Pons (tissue), 1 donor: Measurements from ENCODE around the gene CUL1.
A peak's percentile ranks its signal among the peaks of the same experiment; 100 is the strongest.

Source experiments
- DNase-seq: peaks from one replicate; pipeline ENCODE4 v3.0.0-alpha.2; 2016; ENCODE audit warnings: low spot score

Gene CUL1

DNA sequence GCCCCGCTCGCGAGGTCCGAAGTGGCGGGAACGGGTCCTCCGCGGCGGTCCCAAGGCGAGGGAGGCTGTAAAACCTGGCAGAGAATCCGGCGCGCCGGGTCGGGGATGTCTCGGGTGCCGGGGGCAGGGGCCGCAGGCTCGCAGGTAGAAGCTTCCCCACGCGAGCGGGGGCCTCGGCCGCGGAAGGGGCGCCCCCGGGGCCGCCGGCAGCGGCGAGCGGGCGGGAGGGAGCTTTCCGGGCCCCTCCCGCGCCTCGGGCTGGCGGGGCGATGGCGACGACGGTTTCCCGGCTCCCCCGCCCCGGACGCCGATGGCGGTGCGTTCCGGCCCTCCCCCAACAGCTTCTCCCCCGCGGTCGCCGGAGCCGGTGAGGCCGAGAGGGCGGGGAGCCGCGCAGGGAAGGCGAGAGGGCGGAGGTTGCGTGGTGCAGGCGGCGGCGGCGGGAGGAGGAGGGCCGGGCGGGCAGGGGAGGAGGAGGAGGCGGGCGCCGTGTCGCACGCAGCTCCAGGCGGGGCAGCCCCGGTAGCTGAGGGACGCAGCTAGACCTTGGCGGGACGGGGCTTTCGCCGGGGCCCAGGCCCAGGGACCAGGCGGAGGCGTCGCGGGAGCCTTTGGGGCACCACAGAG, at the start of gene CUL1:
CUL1 (plus strand) TSS at position 507 of the 627 bp plus-strand sequence. CDS start 31,220 bp downstream, outside the sequence.
- DNase-seq: peak; percentile 19

DNA sequence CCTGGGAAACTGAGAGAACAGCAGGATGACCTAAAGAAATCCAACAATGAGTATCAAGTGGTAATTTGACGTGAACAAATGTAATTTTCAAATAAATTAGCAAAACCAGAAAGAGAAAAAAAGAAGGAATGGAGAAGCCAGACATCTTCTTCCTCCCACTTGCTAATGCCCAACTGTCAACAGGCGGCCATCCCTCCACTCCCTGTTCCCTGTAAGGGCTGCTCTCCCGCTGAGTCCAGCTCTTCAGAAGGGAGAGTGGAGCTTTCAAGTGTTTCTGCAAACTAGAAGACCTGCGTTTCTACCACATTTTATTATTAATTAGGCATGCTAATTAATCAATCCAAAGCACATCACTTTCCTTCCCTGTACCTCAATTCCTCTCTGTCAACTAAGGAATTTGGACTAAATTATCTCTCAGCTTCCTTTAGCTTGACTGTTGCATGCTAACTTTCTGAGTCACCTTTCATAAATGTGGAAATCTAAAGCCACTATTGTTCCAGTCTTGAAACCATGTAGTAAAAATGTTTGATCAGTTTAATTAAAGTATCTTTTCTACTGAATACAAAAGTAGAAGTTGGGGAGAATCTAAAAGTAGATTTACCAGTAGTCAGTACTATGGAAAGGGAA, 48.4 kb upstream of the CUL1 start:
- DNase-seq: no peak

DNA sequence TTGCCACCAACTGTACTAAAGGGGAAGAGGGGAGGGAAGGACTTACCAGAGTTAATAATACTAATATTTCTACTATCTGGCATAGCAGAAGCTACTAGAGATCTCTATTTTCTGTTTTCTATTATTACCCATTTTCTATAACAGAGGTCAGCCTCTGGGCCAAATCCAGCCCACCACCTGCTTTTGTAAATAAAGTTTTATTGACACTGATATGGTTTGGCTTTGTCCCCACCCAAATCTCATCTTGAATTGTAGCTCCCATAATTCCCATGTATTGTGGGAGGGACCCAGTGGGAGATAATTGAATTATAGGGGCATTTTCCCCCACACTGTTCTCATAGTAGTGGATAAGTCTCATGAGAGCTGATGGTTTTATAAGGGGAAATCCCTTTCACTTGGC, 45.9 kb upstream of the CUL1 start:
- DNase-seq: no peak

DNA sequence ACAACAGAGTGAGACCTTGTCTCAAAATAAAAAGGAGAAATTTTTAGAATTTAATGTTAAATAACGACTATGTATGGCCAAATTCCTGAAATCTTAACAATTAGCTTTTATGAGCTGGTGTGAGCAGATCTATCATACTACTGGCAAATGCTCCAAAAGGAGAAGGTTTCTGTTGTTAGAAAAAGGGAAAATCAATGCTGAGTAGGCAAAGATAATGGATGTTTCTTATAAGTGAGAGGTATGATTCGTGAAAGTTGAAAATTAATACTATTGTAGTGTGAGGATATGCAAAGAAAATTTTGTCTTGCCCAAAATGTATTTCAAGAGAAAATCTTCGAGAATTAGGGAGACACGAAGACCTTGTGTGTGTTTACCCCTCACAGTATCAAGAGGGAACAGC, 40.8 kb upstream of the CUL1 start:
- DNase-seq: no peak

DNA sequence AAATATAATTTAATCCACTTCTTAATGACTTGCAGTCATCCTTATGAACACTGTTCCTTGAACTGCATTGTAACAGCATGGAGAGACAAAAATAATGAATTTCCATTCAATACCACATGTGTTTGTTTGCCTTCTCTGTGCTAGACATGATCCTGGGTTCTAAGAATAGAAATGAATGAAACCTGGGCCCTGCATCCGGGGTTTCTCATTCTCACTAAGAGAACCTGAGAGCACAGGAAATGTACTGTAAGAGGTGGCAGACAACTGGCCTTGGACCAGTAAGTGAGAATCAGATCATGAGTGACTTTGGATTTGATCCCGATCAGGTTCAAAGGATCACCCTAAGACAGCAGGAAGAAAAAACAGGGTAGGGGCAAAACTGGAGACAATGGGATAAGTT, 37.2 kb upstream of the CUL1 start:
- no peak for DNase-seq

DNA sequence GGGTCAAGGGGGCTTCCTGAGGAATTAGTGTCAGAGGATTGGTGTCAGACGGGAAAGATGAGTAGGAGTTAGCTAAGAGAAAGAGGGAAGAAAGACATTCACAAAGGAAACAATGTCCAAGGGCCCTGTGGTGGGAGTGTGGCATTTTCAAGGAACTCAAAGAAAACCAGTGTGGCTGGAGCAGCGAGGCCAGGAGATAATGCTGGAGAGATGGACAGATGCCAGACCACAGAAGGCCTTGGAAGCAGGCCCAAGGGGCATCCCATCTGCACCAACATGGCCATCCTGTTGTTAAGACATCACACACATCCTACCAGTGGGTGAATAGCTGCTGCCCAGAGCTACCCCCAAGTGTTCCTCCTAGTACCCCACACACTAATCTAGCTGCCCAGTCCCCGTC, 36.1 kb upstream of the CUL1 start:
- no peak for DNase-seq

DNA sequence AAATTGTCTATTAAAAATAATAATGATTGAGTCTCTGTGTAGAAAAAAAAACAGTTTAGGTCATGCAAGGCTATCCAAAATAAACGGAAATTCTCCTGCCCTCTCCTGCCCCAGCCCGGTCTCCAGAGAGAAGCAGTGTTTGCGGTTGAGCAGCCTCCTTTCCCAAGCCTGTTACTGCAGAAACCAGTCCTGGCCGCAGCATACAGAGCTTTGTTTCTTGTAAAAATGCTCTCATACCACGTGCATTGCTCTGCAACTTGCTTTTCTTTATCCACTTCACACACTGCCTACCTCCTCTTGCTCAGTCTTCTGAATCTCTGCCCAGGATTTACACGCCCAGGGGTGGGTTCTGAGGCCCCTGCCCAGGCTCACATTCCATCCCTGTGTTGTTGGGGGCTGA, 34.4 kb upstream of the CUL1 start:
- DNase-seq: peak; percentile 15

DNA sequence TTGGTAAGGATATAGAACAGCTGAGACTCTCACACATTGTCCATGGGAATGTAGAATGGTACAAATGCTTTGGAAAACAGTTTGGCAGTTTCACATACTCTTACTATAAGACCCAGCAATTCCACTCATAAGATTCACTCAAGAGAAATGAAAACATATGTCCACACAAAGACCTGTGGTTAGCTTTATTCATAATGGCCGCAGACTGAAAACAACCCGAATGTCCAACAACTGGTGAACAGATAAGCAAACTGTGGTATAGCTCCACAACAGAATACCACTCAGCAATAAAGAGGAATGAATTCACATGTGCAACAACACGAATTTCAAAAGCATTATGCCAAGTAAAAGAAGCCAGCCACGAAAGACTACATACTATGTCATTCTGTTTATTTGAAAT, 33.5 kb upstream of the CUL1 start:
- DNase-seq: no peak

DNA sequence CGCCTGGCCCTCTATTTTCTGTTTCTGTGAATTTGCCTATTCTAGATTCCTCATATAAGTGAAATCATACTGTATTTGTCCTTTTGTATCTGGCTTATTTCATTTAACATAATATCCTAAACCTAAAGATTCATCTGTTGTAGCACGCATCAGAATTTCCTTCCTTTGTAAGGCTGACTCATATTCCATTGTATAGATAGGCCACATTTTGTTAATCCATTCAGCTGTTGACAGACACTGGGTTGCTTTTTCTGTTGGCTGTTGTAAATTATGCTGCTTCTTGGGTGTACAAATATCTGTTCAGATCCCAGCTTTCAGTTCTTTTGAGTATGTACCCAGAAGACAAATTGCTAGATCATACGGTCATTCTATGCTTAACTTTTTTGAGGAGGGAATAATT, 28.8 kb upstream of the CUL1 start:
- no peak for DNase-seq

DNA sequence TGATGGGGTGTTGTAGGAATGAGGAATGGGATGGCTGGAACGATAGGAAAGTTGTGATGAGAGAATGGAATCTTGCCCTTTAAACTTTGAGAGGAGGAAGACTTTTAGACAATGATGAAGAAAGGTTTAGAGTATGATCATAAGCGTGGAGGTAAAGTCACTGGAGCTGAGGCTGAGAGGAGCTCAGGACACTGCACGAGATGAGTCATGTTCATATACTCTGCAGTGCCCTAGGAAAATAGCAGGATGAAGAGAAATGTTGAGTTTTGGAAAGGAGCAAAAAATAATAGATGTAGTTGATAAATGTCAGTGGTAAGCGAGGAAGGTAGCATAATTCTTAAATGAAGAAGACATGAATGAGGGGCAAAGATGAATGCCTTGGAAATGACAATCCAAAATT, 28.3 kb upstream of the CUL1 start:
- DNase-seq: no peak

DNA sequence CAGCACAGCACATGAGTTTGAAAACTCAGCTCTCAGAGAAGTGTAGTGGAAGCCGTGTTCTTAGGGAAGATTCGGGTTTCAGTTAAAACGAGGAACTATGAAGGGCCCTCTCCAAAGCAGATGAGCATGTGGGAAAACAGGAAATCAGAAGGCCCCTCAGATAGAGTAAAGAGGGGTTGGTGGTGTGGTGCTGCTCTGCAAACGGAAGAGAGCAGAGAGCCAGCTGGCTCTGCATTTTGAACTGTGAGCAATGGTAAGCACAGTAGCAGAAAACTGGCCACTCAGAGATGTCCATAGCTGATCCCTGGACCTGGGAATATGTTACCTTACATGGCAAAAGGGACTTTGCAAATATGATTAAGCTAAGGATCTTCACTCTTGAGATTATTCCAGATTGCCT, 27.9 kb upstream of the CUL1 start:
- DNase-seq: peak; percentile 19

DNA sequence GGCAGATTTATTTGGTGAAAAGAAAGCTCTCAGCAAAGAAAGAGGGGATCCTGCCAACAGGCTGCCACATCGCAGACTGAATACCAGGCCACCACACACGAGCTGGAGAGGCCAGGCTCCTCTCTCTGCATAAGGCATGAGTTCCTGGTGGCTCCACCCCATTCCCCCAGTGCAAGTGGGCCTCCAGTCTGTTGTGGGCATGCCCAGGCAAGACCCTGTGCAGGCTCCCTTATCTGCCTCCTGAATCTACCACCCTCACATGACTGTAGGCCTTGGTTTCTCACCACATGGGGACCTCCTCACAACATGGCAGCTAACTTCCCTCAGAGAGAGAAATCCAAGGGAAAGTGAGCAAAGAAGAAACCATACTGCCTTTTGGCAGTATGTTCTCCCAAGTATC, 26.7 kb upstream of the CUL1 start:
- no peak for DNase-seq

DNA sequence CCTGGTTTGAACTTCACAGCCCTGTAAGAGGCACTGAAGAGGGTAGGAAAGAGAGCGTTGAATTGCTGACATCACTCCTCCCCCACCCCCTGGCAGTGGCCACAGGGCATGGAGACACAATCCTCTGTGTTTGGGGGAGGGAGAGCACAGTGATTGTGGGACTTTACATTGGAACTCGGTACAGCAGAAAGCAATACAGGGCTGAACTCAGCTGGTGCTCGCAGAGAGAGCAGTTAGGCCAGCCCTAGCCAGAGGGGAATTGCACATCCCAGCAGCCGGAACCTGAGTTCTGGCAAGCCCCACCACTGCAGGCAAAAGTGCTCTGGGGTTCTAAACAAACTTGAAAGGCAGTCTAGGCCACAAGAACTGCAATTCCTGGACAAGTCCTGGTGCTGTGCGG, 24.0 kb upstream of the CUL1 start:
- DNase-seq: no peak

DNA sequence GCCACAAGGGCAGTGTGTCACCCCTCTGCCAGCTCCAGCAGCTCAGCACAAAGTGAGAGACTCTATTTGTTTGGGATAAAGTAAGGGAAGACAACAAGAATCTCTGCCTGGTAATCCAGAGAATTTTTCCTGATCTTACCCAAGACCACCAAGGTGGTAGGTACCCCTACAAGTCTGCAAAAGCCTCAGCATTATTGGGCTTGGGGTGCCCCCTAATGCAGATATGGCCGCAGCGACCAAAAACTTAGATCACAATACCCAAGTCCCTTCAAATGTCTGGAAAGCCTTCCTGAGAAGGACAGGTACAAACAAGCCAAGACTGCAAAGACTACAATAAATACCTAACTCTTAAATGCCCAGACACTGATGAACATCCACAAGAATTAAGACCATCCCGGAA, 22.4 kb upstream of the CUL1 start:
- no peak for DNase-seq

DNA sequence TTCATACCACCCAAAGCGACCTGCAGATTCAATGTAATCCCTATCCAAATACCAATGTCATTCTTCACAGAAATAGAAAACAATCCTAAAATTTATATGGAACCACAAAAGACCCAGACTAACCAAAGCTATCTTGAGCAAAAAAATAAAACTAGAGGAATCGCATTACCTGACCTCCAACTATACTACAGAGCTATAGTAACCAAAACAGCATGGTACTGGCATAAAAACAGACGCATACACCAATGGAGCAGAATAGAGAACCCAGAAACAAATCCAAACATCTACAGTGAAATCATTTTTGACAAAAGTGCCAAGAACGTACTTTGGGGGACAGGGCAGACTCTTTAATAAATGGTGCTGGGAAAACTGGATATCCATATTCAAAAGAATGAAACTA, 16.9 kb upstream of the CUL1 start:
- DNase-seq: no peak

DNA sequence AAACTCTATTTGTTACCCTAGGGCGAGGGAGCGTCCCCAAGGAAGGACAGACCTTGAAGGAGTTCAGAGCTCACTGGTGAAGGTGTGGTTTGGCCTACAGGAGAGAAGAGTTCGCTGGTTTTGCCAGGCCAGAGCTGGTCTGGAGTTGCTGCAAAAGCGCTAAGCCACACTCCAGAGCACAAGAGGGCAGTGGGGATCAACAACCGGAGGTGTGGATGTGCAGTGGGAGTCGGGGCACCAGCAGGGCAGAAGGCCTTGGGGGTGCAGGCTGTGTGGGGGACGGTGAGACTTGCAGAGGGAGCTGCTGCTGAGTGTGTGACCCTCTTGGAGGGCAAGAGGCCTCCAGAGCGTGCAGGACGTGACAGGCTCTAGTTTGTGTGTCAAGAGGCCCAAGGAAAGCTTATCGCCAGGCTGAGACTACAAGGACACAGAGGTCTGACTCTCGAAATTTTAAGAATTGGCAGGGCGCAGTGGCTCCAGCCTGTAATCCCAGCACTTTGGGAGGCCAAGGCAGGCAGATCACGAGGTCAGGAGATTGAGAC, 14.3 kb upstream of the CUL1 start:
- no peak for DNase-seq

DNA sequence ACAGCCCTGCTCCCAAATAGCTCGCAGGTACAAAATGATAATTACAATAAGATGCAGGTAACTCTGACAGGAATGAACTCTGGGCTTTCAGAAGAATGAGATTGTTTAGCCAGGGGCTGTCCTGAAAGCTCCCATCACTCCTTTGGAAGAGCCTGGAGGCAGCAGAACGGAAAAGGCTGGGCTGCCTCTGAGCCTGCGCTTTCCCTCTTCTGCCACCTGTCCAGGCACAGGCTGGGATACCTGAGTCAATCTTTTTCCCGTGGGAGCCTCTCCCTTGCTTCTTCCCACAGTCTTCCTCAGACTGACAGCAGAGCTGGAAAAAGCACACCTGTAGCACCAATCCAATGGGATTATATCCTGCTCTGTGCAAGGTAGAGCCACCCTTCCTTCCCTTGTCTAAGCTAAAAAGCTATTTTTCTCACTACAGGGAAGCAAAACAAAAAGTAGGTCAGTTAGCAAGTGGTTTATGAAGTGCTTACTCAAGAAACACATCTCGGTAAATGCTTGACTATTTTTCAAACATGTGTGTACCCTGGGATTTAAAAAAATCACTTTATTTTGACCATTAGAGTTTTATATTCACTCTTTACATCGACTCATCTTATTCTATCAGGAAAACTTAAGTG, 12.3 kb upstream of the CUL1 start:
- no peak for DNase-seq

DNA sequence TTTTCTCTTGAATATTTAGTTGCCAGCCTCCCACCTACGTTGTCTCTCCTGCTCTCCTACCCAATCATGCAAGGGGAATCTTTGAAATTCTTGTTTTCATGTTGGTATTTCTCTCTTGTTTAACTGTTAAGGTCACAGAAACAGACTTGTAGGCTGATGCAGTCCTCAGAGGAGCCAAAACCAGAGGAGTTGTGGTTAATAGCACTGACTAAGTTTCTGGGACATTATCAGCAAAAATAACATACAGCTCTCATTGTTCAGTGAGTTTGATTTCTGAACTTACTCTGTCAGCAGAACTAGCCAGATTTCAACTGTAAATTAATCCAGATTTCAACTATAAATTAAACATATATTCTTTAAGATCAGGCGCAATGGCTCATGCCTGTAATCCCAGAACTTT, 11.1 kb upstream of the CUL1 start:
- DNase-seq: no peak

DNA sequence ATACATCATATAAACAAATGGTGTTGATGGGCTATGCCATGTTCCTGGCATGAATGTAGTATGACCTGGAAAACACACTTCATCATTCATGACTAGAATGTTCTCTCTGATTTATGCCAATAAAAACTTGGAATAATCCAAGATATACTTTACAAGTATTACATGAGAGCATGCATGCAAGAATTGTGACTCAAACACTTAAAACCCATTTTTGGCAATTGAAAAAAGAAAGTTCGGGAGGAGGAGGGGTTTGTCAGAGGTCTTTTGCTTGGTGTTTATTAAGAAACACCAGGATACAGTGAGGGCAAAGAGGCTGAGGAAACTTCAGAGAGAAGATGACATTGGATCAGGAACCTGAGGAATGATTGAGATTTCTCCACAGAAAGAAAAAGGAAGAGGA, 10.2 kb upstream of the CUL1 start:
- no peak for DNase-seq

DNA sequence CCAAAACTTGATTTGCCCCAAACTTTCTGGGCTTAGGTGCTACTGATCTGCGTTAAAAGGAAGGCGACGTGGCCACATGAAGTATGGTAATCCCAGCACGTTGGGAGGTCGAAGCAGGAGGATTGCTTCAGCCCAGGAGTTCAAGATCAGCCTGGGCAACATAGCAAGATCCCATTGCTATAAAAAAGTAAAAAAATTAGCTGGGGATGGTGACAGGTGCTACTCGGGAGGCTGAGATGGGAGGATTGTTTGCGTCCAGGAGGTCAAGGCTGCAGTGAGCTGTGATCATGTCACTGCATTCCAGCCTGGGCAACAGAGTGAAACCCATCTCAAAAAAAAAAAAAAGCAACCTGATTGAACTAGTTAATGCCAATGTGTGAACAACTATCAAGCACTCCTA, 5.1 kb upstream of the CUL1 start:
- DNase-seq: no peak

DNA sequence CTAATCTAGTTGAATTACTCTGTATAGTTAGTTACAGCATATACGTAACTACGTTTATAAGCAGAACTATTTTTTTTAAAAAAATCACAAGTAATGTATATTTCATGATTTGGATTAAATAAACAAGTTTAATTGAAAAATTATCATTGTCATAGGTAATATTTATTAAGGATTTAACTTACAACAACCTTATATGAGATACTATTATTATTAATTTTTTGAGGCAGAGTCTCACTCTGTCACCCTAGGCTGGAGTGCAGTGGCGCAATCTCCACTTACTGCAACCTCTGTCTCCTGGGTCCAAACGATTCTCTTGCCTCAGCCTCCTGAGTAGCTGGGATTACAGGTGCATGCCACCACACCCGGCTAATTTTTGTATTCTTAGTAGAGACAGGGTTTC, 4.1 kb upstream of the CUL1 start:
- DNase-seq: no peak

DNA sequence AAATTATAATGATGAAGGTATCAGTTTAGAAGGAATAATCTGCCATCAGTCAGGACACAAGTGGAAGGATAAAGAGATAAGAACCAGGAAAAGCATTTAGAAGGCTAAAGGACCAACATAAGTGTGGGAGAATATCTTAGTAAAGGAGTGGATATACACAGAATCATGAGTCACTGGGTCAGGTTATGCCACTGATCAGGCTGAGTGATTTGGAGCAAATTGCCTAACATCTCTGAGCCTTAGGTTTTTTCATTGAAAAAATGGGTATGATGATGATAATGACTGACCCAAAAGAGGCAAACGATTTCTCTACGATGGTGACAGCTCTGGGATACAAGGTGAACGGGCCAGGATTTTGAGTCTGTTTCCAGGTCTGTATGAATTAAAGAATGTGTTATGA, 2.8 kb upstream of the CUL1 start:
- DNase-seq: no peak

DNA sequence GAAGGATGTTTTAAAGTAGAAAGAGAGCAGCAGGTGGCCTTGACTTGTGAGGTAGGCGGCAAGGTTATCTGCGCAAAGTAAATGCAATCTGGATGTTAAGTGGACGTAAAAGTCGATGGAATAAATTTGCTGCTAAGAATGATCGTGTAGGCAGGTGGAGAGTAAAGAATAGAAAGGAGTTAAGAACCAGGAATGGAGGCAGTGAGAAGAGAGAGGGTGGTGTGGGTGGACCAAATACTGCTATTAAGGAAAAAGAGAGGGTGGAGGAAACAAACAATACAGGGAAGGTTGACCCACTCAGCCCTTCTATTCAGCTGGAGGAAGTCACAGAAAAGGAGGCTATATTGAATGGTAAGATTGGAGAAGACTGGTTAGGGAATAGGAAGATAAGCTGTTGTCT, 1.9 kb upstream of the CUL1 start:
- DNase-seq: no peak
